MG63 (cell line): ENCODE data around the gene SPTBN2. TPM values are rescaled to one million over a fixed set of nuclear protein-coding genes. Genes with fewer than 3 reads are reported as not detected.
A peak's percentile ranks its signal among the peaks of the same experiment; 100 is the strongest.

ENCODE experiments used
- DNase-seq: peaks from one replicate; pipeline ENCODE4 v3.0.0-alpha.2; 2020
- H3K27me3 ChIP-seq: fragments of 250-450 bp; sonication (Bioruptor Pico); 2 replicates; pipeline ENCODE4 v1.5.1; 2020; ENCODE audit warnings: mild to moderate bottlenecking, moderate library complexity
- H3K36me3 ChIP-seq: fragments of 250-450 bp; sonication (Bioruptor Pico); 2 replicates; pipeline ENCODE4 v1.5.1; 2020; ENCODE audit warnings: mild to moderate bottlenecking, moderate library complexity
- H3K4me3 ChIP-seq: fragments of 250-450 bp; sonication (Bioruptor Pico); 2 replicates; pipeline ENCODE4 v1.5.1; 2020; ENCODE audit warnings: mild to moderate bottlenecking, moderate library complexity
- H3K9me3 ChIP-seq: fragments of 250-450 bp; sonication (Bioruptor Pico); 2 replicates; pipeline ENCODE4 v1.5.1; 2020; ENCODE audit warnings: mild to moderate bottlenecking, moderate library complexity
- total RNA-seq: library from RNA; depleted of rRNA; stranded (reverse); fragments of >200 nt; shearing (Covaris generic); gene quantifications from 2 replicates; pipeline ENCODE4 v1.2.3, GENCODE V29; 2014; ENCODE audit warnings: low replicate concordance; rRNA removed

SPTBN2 gene
- total RNA-seq, 1 experiment from 2014 or later = 25.8 TPM

DNA sequence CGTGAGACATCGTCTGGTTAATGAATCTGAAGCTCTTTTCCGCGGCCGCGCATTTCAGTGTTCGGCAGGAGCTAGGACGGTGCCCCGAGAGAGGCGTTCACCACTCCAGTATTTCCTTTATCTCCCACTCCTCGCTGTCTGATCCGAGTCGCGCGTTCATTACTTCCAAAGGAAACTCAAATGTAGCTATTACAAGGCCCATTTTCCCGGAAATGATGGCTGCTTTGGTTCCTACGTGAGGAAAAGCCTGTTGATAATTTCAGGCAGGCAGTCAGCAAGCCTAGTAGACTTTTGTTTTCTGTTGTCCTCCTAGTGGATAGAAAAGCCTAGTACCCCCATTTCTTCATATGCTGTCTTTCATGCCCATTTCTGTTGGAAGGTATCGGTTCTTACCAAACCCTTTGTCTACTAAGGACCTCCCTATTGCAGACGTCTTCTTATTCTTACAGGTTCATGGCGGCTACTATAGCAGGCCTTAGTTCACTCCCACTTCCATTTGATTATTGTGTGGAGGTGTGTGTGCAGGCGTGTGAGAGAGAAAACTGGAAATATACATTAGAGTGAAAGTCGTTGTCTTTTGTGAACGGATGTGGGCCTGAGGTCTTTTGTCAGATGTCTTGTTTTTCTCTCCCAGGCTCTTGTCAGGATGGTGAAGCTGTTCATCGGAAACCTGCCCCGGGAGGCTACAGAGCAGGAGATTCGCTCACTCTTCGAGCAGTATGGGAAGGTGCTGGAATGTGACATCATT, 89.8 kb downstream of the SPTBN2 start:
- Histone ChIP-seq H3K9me3 (no peaks in the 10 kb centered on the region), H3K4me3 (peak overlapping the region; percentile 79), H3K27me3 (no peaks in the 10 kb centered on the region), H3K36me3 (peaks cover 80% of the 10 kb centered on the region)
- no peak for DNase-seq

DNA sequence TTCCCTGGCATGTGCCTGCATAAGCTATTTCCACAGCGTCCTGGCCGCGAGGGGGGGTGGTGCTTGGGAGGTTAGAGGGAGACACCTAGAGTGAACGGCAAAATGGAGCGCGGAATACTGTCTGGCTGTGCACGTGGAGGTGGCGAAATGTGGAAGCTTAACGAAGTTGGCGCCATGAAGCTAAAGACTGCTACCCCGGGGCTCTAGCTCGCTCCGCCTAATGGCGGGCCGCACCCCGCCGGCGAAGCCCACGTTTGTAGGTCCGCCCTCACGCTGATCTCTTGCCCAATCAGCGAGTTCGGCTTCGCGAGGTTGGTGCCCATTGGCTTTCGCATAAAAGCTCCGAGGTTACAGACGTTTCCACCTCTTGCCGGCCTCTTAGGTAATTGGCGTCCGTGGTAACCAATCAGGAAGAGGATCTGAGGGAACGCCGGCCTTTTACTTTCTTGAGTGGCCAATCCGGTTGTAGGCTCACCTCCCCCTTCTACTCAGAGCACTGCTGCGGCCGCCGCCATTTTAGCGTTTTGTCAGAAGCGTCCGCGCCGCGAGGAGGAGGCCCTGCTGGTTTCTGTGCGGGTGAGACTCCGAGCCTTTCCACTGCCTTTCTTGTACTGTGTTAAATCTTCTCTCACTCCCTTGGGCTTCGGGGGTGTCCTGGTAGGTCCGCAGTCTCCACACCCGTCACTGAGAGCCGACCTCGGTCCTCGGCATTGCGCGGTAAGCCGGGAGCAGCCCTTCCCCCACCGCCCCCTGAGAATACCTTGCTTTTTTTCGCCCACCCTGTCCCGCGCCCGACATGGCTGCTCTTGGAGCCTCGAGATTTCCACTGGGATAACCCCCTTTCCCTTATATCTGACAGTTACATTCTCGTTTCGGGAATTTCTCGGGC, 90.6 kb downstream of the SPTBN2 start, which contains the start of gene RBM4:
RBM4 (plus strand) TSS at position 527 of the 889 bp plus-strand sequence. CDS start 1,009 bp downstream, outside the sequence.
- Histone ChIP-seq H3K27me3 (no peaks in the 10 kb centered on the region), H3K4me3 (peak within 1 kb of the TSS; percentile 79), H3K36me3 (peaks cover 77% of the 10 kb centered on the region), H3K9me3 (no peaks in the 10 kb centered on the region)
- peak; percentile 99 for DNase-seq

DNA sequence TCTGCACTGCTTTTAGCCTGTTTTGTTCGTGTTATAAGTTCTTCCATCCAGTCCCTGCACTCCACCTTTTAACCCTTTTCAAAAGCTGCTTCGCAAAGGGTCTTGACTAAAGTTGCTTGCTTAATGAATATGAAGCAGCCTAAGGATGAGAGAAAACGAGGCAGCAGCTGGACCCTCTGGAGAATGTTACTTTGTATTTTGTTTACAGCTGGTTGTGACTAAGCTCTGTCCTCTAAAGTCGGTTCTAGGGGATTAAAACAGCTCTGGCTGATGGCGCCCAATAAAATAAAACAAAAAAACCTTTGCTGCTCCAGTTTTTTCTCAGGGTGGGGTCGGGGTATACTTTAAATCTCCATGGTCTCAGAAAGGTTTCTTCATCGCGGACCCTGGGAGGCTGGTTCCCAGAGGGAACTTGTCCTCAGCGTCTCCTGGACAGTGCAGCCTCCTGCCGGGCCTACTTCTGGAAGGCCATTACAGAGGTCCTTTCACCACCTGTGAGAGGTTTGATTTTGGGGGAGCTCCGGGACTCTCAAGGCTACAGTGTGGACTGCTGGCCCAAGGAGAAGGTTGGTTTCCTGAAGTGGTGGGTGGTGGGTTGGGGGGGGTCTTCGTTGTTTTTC, 91.3 kb downstream of the SPTBN2 start:
- Histone ChIP-seq H3K4me3 (peak overlapping the region; percentile 79), H3K36me3 (peaks cover 77% of the 10 kb centered on the region), H3K27me3 (no peaks in the 10 kb centered on the region), H3K9me3 (no peaks in the 10 kb centered on the region)
- DNase-seq = no peak

- Histone ChIP-seq H3K9me3 (no peaks in the 10 kb centered on the region), H3K36me3 (peaks cover 75% of the 10 kb centered on the region), H3K27me3 (no peaks in the 10 kb centered on the region), H3K4me3 (no peak overlapping the region)
- no peak for DNase-seq
These were observed 92.6 kb downstream of the SPTBN2 start for GRCh38 chr11:66636411-66636810.

Other genes with a start within 250 kb of the SPTBN2 start
- 57.0 and 124 TPM in 2 replicates for gene DPP3, start 248.8 kb downstream of the SPTBN2 start, total RNA-seq
- gene BBS1, start 218.6 kb downstream of the SPTBN2 start, total RNA-seq = 7.7 and 14.7 TPM in 2 replicates
- gene ZDHHC24, start 183.2 kb downstream of the SPTBN2 start, total RNA-seq = 21.8 and 22.9 TPM in 2 replicates
- gene ACTN3, start 182.3 kb downstream of the SPTBN2 start, total RNA-seq = not detected in 2 replicates
- gene CTSF, start 160.6 kb downstream of the SPTBN2 start, total RNA-seq = 13.0 and 17.7 TPM in 2 replicates
- gene CCDC87, start 136.2 kb downstream of the SPTBN2 start, total RNA-seq = not detected in 2 replicates
- 29.3 and 37.6 TPM in 2 replicates for gene CCS, start 136.0 kb downstream of the SPTBN2 start, total RNA-seq
- 19.9 and 27.4 TPM in 2 replicates for gene RBM14, start 112.6 kb downstream of the SPTBN2 start, total RNA-seq
- gene RBM4, start 90.5 kb downstream of the SPTBN2 start, total RNA-seq = 136 and 213 TPM in 2 replicates
- gene RBM4B, start 51.3 kb downstream of the SPTBN2 start, total RNA-seq = 15.7 and 26.6 TPM in 2 replicates
- 16.4 and 17.2 TPM in 2 replicates for gene RCE1, start 114.2 kb upstream of the SPTBN2 start, total RNA-seq
- 22.4 and 42.8 TPM in 2 replicates for gene LRFN4, start 127.8 kb upstream of the SPTBN2 start, total RNA-seq
- 7.6 and 13.0 TPM in 2 replicates for gene PC, start 229.2 kb upstream of the SPTBN2 start, total RNA-seq
- 0.59 TPM in 1 of 2 replicates, not detected in the other for gene C11orf86, start 246.1 kb upstream of the SPTBN2 start, total RNA-seq